ENCODE results near the gene SMPDL3B. TPM values are rescaled to one million over a fixed set of nuclear protein-coding genes. Genes with fewer than 3 reads are reported as not detected.

Gene SMPDL3B
- total and polyA plus RNA-seq, 2 of the 13 experiments (the other 11 are each of a cell fraction or from before 2014, with no cell fraction given) = 0.29 to 1.3 TPM

DNA sequence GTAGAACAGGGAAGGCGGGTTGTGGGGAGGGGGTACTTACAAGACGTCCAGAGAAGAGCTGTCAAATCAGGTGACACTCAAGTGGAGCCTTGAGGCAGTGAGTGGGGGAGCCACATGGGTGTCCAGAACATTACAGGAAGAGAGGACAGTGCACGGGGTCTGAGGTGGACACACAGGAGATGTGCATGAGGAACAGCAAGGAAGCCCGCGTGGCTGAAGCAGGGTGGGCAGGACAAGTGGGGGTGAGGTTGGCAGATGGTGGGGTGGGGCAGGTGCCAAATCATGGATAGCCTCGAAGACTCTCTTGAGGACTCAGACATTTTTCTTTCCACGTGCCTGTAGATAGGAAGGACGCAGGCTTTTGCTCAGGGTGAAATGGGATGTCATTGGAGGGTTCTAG is 921 bp downstream of the SMPDL3B start:
- TF ChIP-seq ARHGAP35 (CRISPR knock-in tag; IDR thresholded peaks at IDR 0.05; ENCODE audit: borderline replicate concordance) = no peak
- TF ChIP-seq NCOA1 (CRISPR knock-in tag; IDR thresholded peaks at IDR 0.05) = no peak
- TF ChIP-seq TBX3 (IDR thresholded peaks at IDR 0.05; ENCODE audit: borderline replicate concordance) = no peak
- TF ChIP-seq BORCS8-MEF2B (CRISPR knock-in tag; IDR thresholded peaks at IDR 0.05) = no peak
- TF ChIP-seq KDM4B (CRISPR knock-in tag; IDR thresholded peaks at IDR 0.05) = no peak
- TF ChIP-seq, protein P1, sequence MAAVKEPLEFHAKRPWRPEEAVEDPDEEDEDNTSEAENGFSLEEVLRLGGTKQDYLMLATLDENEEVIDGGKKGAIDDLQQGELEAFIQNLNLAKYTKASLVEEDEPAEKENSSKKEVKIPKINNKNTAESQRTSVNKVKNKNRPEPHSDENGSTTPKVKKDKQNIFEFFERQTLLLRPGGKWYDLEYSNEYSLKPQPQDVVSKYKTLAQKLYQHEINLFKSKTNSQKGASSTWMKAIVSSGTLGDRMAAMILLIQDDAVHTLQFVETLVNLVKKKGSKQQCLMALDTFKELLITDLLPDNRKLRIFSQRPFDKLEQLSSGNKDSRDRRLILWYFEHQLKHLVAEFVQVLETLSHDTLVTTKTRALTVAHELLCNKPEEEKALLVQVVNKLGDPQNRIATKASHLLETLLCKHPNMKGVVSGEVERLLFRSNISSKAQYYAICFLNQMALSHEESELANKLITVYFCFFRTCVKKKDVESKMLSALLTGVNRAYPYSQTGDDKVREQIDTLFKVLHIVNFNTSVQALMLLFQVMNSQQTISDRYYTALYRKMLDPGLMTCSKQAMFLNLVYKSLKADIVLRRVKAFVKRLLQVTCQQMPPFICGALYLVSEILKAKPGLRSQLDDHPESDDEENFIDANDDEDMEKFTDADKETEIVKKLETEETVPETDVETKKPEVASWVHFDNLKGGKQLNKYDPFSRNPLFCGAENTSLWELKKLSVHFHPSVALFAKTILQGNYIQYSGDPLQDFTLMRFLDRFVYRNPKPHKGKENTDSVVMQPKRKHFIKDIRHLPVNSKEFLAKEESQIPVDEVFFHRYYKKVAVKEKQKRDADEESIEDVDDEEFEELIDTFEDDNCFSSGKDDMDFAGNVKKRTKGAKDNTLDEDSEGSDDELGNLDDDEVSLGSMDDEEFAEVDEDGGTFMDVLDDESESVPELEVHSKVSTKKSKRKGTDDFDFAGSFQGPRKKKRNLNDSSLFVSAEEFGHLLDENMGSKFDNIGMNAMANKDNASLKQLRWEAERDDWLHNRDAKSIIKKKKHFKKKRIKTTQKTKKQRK (IDR thresholded peaks at IDR 0.05; ENCODE audit: low read length) = no peak
- ChIA-PET CTCF (ENCODE audit: low intra/inter-chr PET ratio, low total read pairs) (no interaction called here), POLR2A (interaction anchor here (0.8 to 1.1 kb wide), 3 partner anchors 8 to 105 kb away, joined by 3 to 4 read pairs (median 3); partner anchors contain the start of gene PPP1R8)
- Histone ChIP-seq H3K4me1 (ENCODE audit: insufficient read depth, low read length) (peaks cover 30% of the 10 kb centered on the region), H3K9me3 (ENCODE audit: low read length) (no peaks in the 10 kb centered on the region), H4K20me1 (ENCODE audit: insufficient read depth, low read length) (no peaks in the 10 kb centered on the region), H3K9ac (ENCODE audit: insufficient read depth, low read depth, low read length) (peak overlapping the region; percentile 52; the same call in 1 of the 2 replicates), H3K4me3 (replicated peaks in 1 of 3; ENCODE audit: insufficient read depth in 1 of 3, low read depth in 2 of 3, low read length in 3 of 3) (peak overlapping the region in 2 of 3 experiments; percentile 52 to 70; a peak in 4 of 6 replicates), H3K36me3 (replicated peaks in 1 of 2; ENCODE audit: control insufficient read depth in 1 of 2, insufficient read depth in 2 of 2, low read length in 2 of 2) (no peaks in the 10 kb centered on the region), H3K4me2 (ENCODE audit: low read depth, low read length) (peak overlapping the region; percentile 97), H2AFZ (ENCODE audit: low read length) (peak overlapping the region; percentile 64), H3K27ac (ENCODE audit: extremely low read length, insufficient read depth, low read length) (no peak overlapping the region), H3K27me3 (ENCODE audit: control insufficient read depth in 1 of 2, insufficient read depth in 2 of 2, low read length in 2 of 2) (no peaks in the 10 kb centered on the region), H3K79me2 (ENCODE audit: insufficient read depth, low read length) (no peaks in the 10 kb centered on the region)
- no peak for DNase-seq (ENCODE audit: low spot score)
- in situ Hi-C loops (cut with HindIII; ENCODE audit: extremely low pct_ligation_motif_present, low pct_unique_long_range_greater_than_20kb) = loop anchor here (10.0 kb wide), 1 partner anchor 81 kb away; no protein-coding TSS in a partner anchor
- no peak for FAIRE-seq
- WGBS (ENCODE audit: low lambda C conversion rate) = 26% methylated on average over 8 of the region's 8 CpGs
- no TSS peak for BruUV-seq (replicated peaks)
- no peak; the same call in 2 of the 3 replicates for ATAC-seq
- intact Hi-C loops (cut with micrococcal nuclease; ENCODE audit: unreplicated experiment) = loop anchor here (1.0 kb wide), 1 partner anchor 8 kb away; no protein-coding TSS in a partner anchor
